IMR-90 (cell line): ENCODE data around the gene NEURL2. TPM values are rescaled to one million over a fixed set of nuclear protein-coding genes. Genes with fewer than 3 reads are reported as not detected.

Experiments used
- ATAC-seq: fragments of 200-7000 bp; cut with Tn5 transposase; 2 replicates; pipeline ENCODE4 v1.9.1; 2020; ENCODE audit warnings: low read depth, mild to moderate bottlenecking, moderate library complexity
- BruUV-seq: library from RNA; stranded (reverse); fragments of 400-500 nt; replicated peaks from 2 replicates; lab custom pipeline; 2021; lab: Mats Ljungman, UMichigan
- CTCF ChIA-PET: fragments of 300-600 bp; formaldehyde crosslinking; extraction: SDS; loops from one replicate; lab custom pipeline; 2021; ENCODE audit warnings: antibody characterized with exemption; lab: Yijun Ruan, JAX
- POLR2A ChIA-PET: fragments of 300-600 bp; sonication (Branson Sonifier 250); formaldehyde crosslinking; loops from one replicate; lab custom pipeline; 2022; ENCODE audit warnings: antibody characterized with exemption; ENCODE audit not compliant: unreplicated experiment; lab: Charles Lee
- DNase-seq: peaks from one replicate; pipeline ENCODE4 v3.0.0; 2013
- H2AFZ ChIP-seq: replicated peaks from 2 replicates; pipeline ENCODE3; 2013; ENCODE audit warnings: low read length, mild to moderate bottlenecking; ENCODE audit not compliant: poor library complexity
- H2AK5ac ChIP-seq: 2 replicates; pipeline ENCODE4 v1.6.1; 2013; ENCODE audit warnings: low read depth, low read length, inconsistent platforms
- H2AK9ac ChIP-seq: replicated peaks from 2 replicates; pipeline ENCODE3; 2013; ENCODE audit warnings: mild to moderate bottlenecking, low read depth, low read length, moderate library complexity; ENCODE audit not compliant: poor library complexity
- H2BK120ac ChIP-seq: 2 replicates; pipeline ENCODE4 v1.6.1; 2013; ENCODE audit warnings: low read depth, low read length, inconsistent platforms
- H2BK15ac ChIP-seq: 3 replicates; pipeline ENCODE4 v1.6.1; 2013; ENCODE audit warnings: low read depth, low read length, inconsistent platforms
- H2BK20ac ChIP-seq: 2 replicates; pipeline ENCODE4 v1.6.1; 2013; ENCODE audit warnings: low read depth, mild to moderate bottlenecking, inconsistent platforms, low read length, moderate library complexity
- H2BK5ac ChIP-seq: 2 replicates; pipeline ENCODE4 v1.6.1; 2013; ENCODE audit warnings: mild to moderate bottlenecking, low read depth, low read length, inconsistent platforms; ENCODE audit not compliant: poor library complexity, severe bottlenecking
- H3K14ac ChIP-seq: replicated peaks from 2 replicates; pipeline ENCODE4 v1.6.1; 2013; ENCODE audit warnings: low read depth, low read length, inconsistent platforms
- H3K18ac ChIP-seq: 2 replicates; pipeline ENCODE4 v1.6.1; 2013; ENCODE audit warnings: low read depth, low read length, control low read depth
- H3K23ac ChIP-seq: 2 replicates; pipeline ENCODE4 v1.6.1; 2013; ENCODE audit warnings: low read depth, low read length, inconsistent platforms
- H3K27ac ChIP-seq: 2 replicates; pipeline ENCODE4 v1.5.1; 2013; ENCODE audit warnings: mild to moderate bottlenecking, control low read depth, low read length; ENCODE audit not compliant: insufficient read depth
- H3K27me3 ChIP-seq: 2 replicates; pipeline ENCODE4 v1.6.1; 2013; ENCODE audit warnings: low read length; ENCODE audit not compliant: control insufficient read depth, insufficient read depth
- H3K36me3 ChIP-seq: 2 replicates; pipeline ENCODE4 v1.6.1; 2013; ENCODE audit warnings: low read length, mixed read lengths; ENCODE audit not compliant: control insufficient read depth, insufficient read depth
- H3K4ac ChIP-seq: 2 replicates; pipeline ENCODE4 v1.6.1; 2013; ENCODE audit warnings: low read depth, low read length, inconsistent platforms
- H3K4me1 ChIP-seq: 2 replicates; pipeline ENCODE4 v1.6.1; 2013; ENCODE audit warnings: low read length, mixed read lengths; ENCODE audit not compliant: control insufficient read depth, insufficient read depth
- H3K4me2 ChIP-seq: 2 replicates; pipeline ENCODE4 v1.6.1; 2013; ENCODE audit warnings: low read depth, mild to moderate bottlenecking, control low read depth, low read length, moderate library complexity
- H3K4me3 ChIP-seq: 2 replicates; pipeline ENCODE4 v1.5.1; 2013; ENCODE audit warnings: low read depth, mild to moderate bottlenecking, control low read depth, low read length, moderate library complexity; ENCODE audit not compliant: insufficient read depth
- H3K56ac ChIP-seq: 2 replicates; pipeline ENCODE4 v1.6.1; 2013; ENCODE audit warnings: low read length, inconsistent platforms; ENCODE audit not compliant: insufficient read depth; ENCODE audit errors: extremely low read depth
- H3K79me1 ChIP-seq, 2 experiments: 2 replicates each; pipeline ENCODE4 v1.6.1; 2013; ENCODE audit warnings: low read length in 2 of 2, inconsistent platforms in 1 of 2, low read depth in 1 of 2
- H3K9ac ChIP-seq: 2 replicates; pipeline ENCODE4 v1.6.1; 2013; ENCODE audit warnings: low read depth, low read length, control low read depth
- H3K9me1 ChIP-seq: 2 replicates; pipeline ENCODE4 v1.6.1; 2013; ENCODE audit warnings: low read length, inconsistent platforms; ENCODE audit not compliant: insufficient read depth
- H3K9me3 ChIP-seq: 2 replicates; pipeline ENCODE4 v1.6.1; 2013; ENCODE audit warnings: low read length; ENCODE audit not compliant: control insufficient read depth, insufficient read depth
- H4K20me1 ChIP-seq: 2 replicates; pipeline ENCODE4 v1.6.1; 2013; ENCODE audit warnings: low read length, inconsistent platforms; ENCODE audit not compliant: insufficient read depth
- H4K5ac ChIP-seq: 2 replicates; pipeline ENCODE4 v1.6.1; 2013; ENCODE audit warnings: mild to moderate bottlenecking, low read depth, low read length, control low read depth
- H4K8ac ChIP-seq, 2 experiments: 2 replicates each; pipeline ENCODE4 v1.6.1; 2013; ENCODE audit warnings: low read depth in 2 of 2, low read length in 2 of 2, control low read depth in 1 of 2, inconsistent platforms in 1 of 2
- H4K91ac ChIP-seq: 2 replicates; pipeline ENCODE4 v1.6.1; 2013; ENCODE audit warnings: low read depth, low read length, inconsistent platforms; ENCODE audit not compliant: insufficient read depth
- BHLHE40 ChIP-seq: fragments of 150-350 bp; IDR thresholded peaks from 2 replicates; pipeline ENCODE4 v1.6.1; 2016; ENCODE audit warnings: mild to moderate bottlenecking, low read depth, low read length
- CTCF ChIP-seq: conservative IDR thresholded peaks from 2 replicates; pipeline ENCODE4 v1.5.1; 2012; ENCODE audit warnings: mild to moderate bottlenecking, low read depth, low read length, improper control_type of control experiment
- ELK1 ChIP-seq: fragments of 150-350 bp; IDR thresholded peaks from 2 replicates; pipeline ENCODE4 v1.6.1; 2016; ENCODE audit warnings: low read depth, mild to moderate bottlenecking, low read length, moderate library complexity, borderline replicate concordance
- FOS ChIP-seq: fragments of 150-350 bp; IDR thresholded peaks from 2 replicates; pipeline ENCODE4 v1.6.1; 2016; ENCODE audit warnings: low read depth, low read length
- MAZ ChIP-seq: IDR thresholded peaks from 2 replicates; pipeline ENCODE4 v1.6.1; 2012; ENCODE audit warnings: low read depth, mild to moderate bottlenecking, low read length, improper control_type of control experiment, moderate library complexity, borderline replicate concordance
- MXI1 ChIP-seq: IDR thresholded peaks from 2 replicates; pipeline ENCODE4 v1.6.1; 2012; ENCODE audit warnings: low read depth, mild to moderate bottlenecking, low read length, moderate library complexity, borderline replicate concordance
- NFE2L2 ChIP-seq: fragments of 150-350 bp; IDR thresholded peaks from 2 replicates; pipeline ENCODE4 v1.6.1; 2016; ENCODE audit warnings: low read depth, mild to moderate bottlenecking, low read length
- RAD21 ChIP-seq: IDR thresholded peaks from 2 replicates; pipeline ENCODE4 v1.6.1; 2012; ENCODE audit warnings: low read length, improper control_type of control experiment
- RFX5 ChIP-seq: IDR thresholded peaks from 2 replicates; pipeline ENCODE4 v1.8.0; 2012; ENCODE audit warnings: low read depth, mild to moderate bottlenecking, low read length, moderate library complexity
- SMC3 ChIP-seq: fragments of 150-350 bp; IDR thresholded peaks from 2 replicates; pipeline ENCODE4 v1.6.1; 2016; ENCODE audit warnings: low read depth, mild to moderate bottlenecking, antibody characterized with exemption, low read length, moderate library complexity
- WGBS, 2 experiments: methylation state at CpG; one replicate each; pipeline versions ENCODE4 v1.1.5 to v1.1.7; 2013; ENCODE audit warnings: missing lambda C conversion rate in 2 of 2; ENCODE audit not compliant: insufficient read length in 1 of 2; ENCODE audit errors: extremely low coverage in 2 of 2; 5-methylcytosine and 5-hydroxymethylcytosine counted together
- dilution Hi-C: fragments of 300-500 bp; cut with HindIII; formaldehyde crosslinking; loops from one replicate; pipeline ENCODE4 v1.14.3; 2018; ENCODE audit warnings: low sequenced_read_pairs; ENCODE audit not compliant: unreplicated experiment
- in situ Hi-C: fragments of 300-500 bp; cut with MboI; formaldehyde crosslinking; loops from 3 replicates; pipeline ENCODE4 v1.14.3; 2019; ENCODE audit warnings: low sequenced_read_pairs, inconsistent platforms, mixed read lengths
- intact Hi-C: fragments of 100-400 bp; cut with micrococcal nuclease; formaldehyde crosslinking; loops from 2 replicates; pipeline ENCODE4 v1.10.0; 2022
- polyA plus RNA-seq, 3 experiments: library from polyadenylated mRNA; depleted of rRNA; stranded (reverse); fragments of >200 nt; gene quantifications; 2 replicates each; pipeline ENCODE4 v1.2.3, GENCODE V29; 2012; ENCODE audit warnings: low replicate concordance in 1 of 3
- total RNA-seq: library from RNA; depleted of rRNA; stranded (reverse); fragments of >200 nt; gene quantifications from 2 replicates; pipeline ENCODE4 v1.2.3, GENCODE V29; 2012

NEURL2 gene
- total and polyA plus RNA-seq, 2 of the 4 experiments (the other 2 are of a cell fraction), result 1.1 to 2.5 TPM

DNA sequence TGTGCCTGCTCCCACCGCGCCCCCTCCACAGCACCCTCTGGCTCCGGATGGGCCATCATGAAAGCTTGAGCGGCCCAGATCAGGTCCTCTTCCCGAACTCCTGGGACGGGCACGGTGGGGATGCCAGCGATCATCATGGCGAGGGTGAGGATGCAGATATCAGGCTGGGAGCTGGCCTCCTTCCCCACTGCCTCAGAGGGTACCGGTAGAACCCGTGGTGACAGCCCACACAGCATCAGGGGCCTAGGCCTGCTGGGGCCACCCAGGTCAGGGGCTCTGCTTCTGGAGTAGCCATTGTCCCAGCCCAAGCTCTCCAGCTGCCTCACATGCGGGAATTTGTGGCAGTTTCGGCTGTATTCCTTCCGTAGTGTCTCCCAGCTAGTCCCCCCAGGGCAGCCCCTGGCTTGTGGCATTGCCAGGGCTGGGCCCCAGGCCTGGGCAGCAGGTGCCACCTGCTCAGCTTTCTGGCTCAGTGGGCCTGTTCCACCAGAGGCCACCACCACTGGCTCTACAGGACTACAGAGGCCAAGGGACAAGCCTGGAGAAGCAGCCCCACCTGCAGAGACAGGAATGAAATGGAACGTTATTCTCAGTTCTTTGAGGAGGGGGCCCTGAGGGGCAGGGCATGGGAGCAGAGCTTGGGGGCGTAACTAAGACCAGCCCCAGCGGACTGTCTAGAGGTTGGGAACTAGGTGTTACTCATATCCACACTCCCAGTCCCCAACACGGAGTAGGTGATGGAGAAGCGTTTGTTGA is 4.2 kb downstream of the NEURL2 start (continued):
- no peak for TF ChIP-seq CTCF

- H2BK20ac ChIP-seq, result no peak overlapping the region
- no peaks in the 10 kb centered on the region; the same call in 1 of the 2 replicates for H4K20me1 ChIP-seq
- no peak overlapping the region for H2AFZ ChIP-seq
- no peak for ATAC-seq
- no peak overlapping the region for H3K4me2 ChIP-seq
- H3K18ac ChIP-seq, result no peak overlapping the region
- WGBS, 2 experiments, result 92% methylated on average over 9 of the region's 9 CpGs; no CpG with 5 or more reads in 1 of the 2 experiments
- H2AK9ac ChIP-seq, result no peak overlapping the region
- CTCF ChIA-PET, result interaction anchor here (0.6 kb wide), 1 partner anchor 432 kb away, joined by 3 read pairs; no protein-coding TSS in a partner anchor
- H3K4me3 ChIP-seq, result no peak overlapping the region
- no peak overlapping the region for H3K27ac ChIP-seq
- dilution Hi-C loops, result no loop called here
- H3K9ac ChIP-seq, result no peak overlapping the region
- H3K36me3 ChIP-seq, result peaks cover 27% of the 10 kb centered on the region
- H3K79me1 ChIP-seq, result peaks cover 11 to 51% of the 10 kb centered on the region in 2 experiments; a peak in 3 of 4 replicates
- H3K14ac ChIP-seq, result no peak overlapping the region
- H4K5ac ChIP-seq, result no peak overlapping the region
- no peak overlapping the region for H2BK5ac ChIP-seq
- no peaks in the 10 kb centered on the region for H3K27me3 ChIP-seq
- H3K9me3 ChIP-seq, result no peaks in the 10 kb centered on the region
- H3K23ac ChIP-seq, result no peak overlapping the region
- POLR2A ChIA-PET, result no interaction called here
- H4K91ac ChIP-seq, result no peak overlapping the region
- no peak overlapping the region for H2BK120ac ChIP-seq
- H3K4ac ChIP-seq, result no peak overlapping the region
- in situ Hi-C loops, result no loop called here
- no peak overlapping the region for H2AK5ac ChIP-seq
- intact Hi-C loops, result no loop called here
- H2BK15ac ChIP-seq, result no peak overlapping the region
- no peak overlapping the region for H4K8ac ChIP-seq
- peaks cover 2% of the 10 kb centered on the region; the same call in 1 of the 2 replicates for H3K4me1 ChIP-seq
- H3K56ac ChIP-seq, result no peak overlapping the region
- BruUV-seq, result TSS peak; percentile 54
- DNase-seq, result no peak
- H3K9me1 ChIP-seq, result peaks cover 4% of the 10 kb centered on the region
- no peak for TF ChIP-seq MXI1
- TF ChIP-seq RAD21, result no peak
- no peak for TF ChIP-seq BHLHE40
- no peak for TF ChIP-seq FOS
- TF ChIP-seq ELK1, result no peak
- TF ChIP-seq SMC3, result no peak
- no peak for TF ChIP-seq RFX5
- no peak for TF ChIP-seq CTCF
- TF ChIP-seq NFE2L2, result no peak
- TF ChIP-seq MAZ, result no peak
Measured at GRCh38 chr20:45883100-45883469, 7.9 kb downstream of the NEURL2 start.
